Psoas muscle (tissue), 8 donors: Measurements from ENCODE around the gene KRT86. TPM values are rescaled to one million over a fixed set of nuclear protein-coding genes. Genes with fewer than 3 reads are reported as not detected.

Source experiments
- ATAC-seq, 4 donors: fragments of 200-7000 bp; cut with Tn5 transposase; one replicate each; pipeline ENCODE4 v1.9.1; 2020; ENCODE audit warnings: moderate library complexity in 3 of 4, mild to moderate bottlenecking in 2 of 4
- DNase-seq, 2 donors: peaks; one replicate each; pipeline ENCODE4 v3.0.0-alpha.2; 2020
- H3K27ac ChIP-seq: fragments of 200-600 bp; one replicate; pipeline ENCODE4 v1.8.0; 2022
- H3K27me3 ChIP-seq, 3 donors: fragments of 200-600 bp in 1 of 3; one replicate each; pipeline versions ENCODE4 v1.6.1 to v1.8.0; 2013 to 2022; ENCODE audit warnings: low read length in 2 of 3, mild to moderate bottlenecking in 2 of 3, moderate library complexity in 1 of 3; ENCODE audit not compliant: insufficient read depth in 3 of 3
- H3K36me3 ChIP-seq, 2 donors: fragments of 200-600 bp in 1 of 2; one replicate each; pipeline versions ENCODE4 v1.6.1 to v1.8.0; 2013 to 2022; ENCODE audit warnings: low read depth in 1 of 2, mild to moderate bottlenecking in 1 of 2, moderate library complexity in 1 of 2; ENCODE audit not compliant: insufficient read depth in 1 of 2
- H3K4me1 ChIP-seq: fragments of 200-600 bp; one replicate; pipeline ENCODE4 v1.8.0; 2022
- H3K4me3 ChIP-seq: fragments of 200-600 bp; one replicate; pipeline ENCODE4 v1.8.0; 2022; ENCODE audit warnings: mild to moderate bottlenecking
- H3K9me3 ChIP-seq: fragments of 200-600 bp; one replicate; pipeline ENCODE4 v1.8.0; 2022
- WGBS, 3 donors: extraction: QIAGEN DNeasy Blood & Tissue Kit; methylation state at CpG; one replicate each; pipeline versions ENCODE4 v1.1.6 to v1.1.7; 2013; 5-methylcytosine and 5-hydroxymethylcytosine counted together
- intact Hi-C, 2 donors: fragments of 100-400 bp; cut with DNase I; formaldehyde crosslinking; loops; one replicate each; pipeline versions ENCODE4 v1.11.0 to v1.14.2; 2022
- polyA plus RNA-seq, 3 donors: library from polyadenylated mRNA; stranded (reverse); fragments of 200-250 nt; gene quantifications; one replicate each; pipeline ENCODE4 v1.2.3, GENCODE V29; 2013
- total RNA-seq, 4 donors: library from RNA; stranded (reverse); fragmentation: NEBNext Ultra II Directional in 2 of 4; extraction: Animal tissue kit (Norgen Biotek cat#: 25700) in 2 of 4; gene quantifications; one replicate each; pipeline versions ENCODE4 v1.2.1 to v1.2.4, GENCODE V29; 2021 to 2023
- TF ChIP-seq, protein P1 (sequence below): fragments of 200-600 bp; IDR thresholded peaks from one replicate; pipeline ENCODE4 v1.8.0; 2022; ENCODE audit warnings: antibody characterized with exemption
- donor health status: healthy with polysubstance abuse.
- donor health status: DM: no; HTN: no; CAD: no; lungs with moderate emphysema.
- donor health status: Bipolar disorder and iron deficiency.
- donor health status: healthy.
- donor health status: DM: yes; HTN: yes; CAD: no.
- donor health status: DM: no; HTN: no; CAD: no.
- donor health status: DM: no; HTN: no; CAD: no.
- donor health status: DM: yes; HTN: yes; CAD: no.

KRT86 gene
- total and polyA plus RNA-seq, 7 donors: 0.01 to 0.77 (median 0.05) TPM; not detected in 4

DNA sequence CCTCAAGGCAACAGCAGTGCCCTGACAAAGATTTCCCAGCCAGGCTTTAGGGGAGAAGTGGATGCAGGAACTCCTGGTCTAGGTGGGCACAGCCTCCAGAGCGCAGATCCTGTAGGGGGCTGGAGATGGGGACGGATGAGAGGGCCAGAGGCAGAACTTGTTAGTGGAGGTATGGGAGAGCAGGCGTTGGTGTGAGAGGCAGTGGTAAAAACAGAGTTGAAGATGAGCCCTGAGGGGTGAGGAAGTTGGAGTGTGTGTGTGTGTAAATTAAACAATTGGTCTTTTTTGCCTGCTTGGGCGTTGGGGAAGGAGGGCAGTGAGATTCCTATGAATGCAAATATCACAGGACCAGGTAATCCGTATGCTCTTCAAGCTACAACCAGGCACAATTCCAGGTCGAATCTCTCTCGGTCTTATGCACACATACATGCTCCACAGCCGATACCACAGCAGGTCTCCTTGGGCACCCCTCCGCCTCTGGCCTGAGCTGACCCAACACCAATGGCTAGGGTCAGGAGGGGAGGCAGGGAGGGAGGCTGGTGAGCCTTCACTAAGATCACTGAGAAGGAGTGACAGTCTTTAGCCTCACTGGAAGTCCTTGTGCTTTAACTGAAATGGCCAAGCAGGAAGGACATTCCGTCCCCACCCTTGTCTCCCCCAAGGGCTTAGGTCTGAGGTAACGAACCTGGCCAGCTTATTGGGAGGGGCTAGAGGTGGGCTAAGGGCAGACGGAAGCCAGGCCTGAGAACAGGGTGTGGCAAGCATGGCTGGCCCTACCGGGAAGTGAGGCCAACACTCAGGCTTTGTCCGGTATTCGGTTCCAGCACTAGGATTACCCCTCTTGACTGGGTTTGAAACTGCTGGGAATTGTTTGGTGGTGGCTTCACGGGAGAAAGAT lies 42.9 kb upstream of the KRT86 start:
- H3K4me3 ChIP-seq: no peak overlapping the region
- intact Hi-C loops: no loop called here
- DNase-seq (peak in 1 of 2 donors; percentile 36), ATAC-seq (peak in 1 of 4 donors; percentile 52)
- no peaks in the 10 kb centered on the region for H3K36me3 ChIP-seq
- WGBS, 3 donors: 71 to 73% (median 73%) methylated on average over 16 of the region's 16 CpGs
- no peak overlapping the region for H3K27ac ChIP-seq
- H3K9me3 ChIP-seq: no peaks in the 10 kb centered on the region
- H3K27me3 ChIP-seq: peaks cover 0 to 45% (median 16%) of the 10 kb centered on the region in 3 donors
- TF ChIP-seq, protein P1, sequence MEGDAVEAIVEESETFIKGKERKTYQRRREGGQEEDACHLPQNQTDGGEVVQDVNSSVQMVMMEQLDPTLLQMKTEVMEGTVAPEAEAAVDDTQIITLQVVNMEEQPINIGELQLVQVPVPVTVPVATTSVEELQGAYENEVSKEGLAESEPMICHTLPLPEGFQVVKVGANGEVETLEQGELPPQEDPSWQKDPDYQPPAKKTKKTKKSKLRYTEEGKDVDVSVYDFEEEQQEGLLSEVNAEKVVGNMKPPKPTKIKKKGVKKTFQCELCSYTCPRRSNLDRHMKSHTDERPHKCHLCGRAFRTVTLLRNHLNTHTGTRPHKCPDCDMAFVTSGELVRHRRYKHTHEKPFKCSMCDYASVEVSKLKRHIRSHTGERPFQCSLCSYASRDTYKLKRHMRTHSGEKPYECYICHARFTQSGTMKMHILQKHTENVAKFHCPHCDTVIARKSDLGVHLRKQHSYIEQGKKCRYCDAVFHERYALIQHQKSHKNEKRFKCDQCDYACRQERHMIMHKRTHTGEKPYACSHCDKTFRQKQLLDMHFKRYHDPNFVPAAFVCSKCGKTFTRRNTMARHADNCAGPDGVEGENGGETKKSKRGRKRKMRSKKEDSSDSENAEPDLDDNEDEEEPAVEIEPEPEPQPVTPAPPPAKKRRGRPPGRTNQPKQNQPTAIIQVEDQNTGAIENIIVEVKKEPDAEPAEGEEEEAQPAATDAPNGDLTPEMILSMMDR: no peak
- H3K4me1 ChIP-seq: no peaks in the 10 kb centered on the region

DNA sequence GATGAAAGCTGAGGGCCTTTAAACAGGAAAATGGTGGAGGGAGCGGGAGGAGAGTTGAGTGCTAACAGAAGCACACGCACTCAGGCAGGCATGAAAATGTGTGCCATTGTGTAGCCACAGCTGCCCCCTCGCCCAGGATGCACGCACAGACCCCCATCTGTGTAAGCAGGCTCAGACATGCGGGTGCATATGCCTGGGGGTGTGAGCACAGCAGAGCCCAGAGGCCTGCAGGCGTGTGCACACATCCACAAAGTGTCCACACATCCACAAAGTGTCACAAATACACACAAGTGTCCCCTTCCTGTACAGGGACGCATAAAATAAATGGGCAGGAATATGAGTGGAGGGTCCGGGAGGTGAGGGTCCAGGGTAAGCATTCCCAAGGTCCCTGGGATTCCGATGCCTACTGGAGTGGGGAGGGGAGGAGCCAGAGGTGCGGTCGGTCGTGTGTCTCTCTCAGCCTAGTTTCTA lies 42.2 kb upstream of the KRT86 start:
- no peak overlapping the region for H3K4me3 ChIP-seq
- H3K36me3 ChIP-seq: no peaks in the 10 kb centered on the region
- no peaks in the 10 kb centered on the region for H3K9me3 ChIP-seq
- WGBS, 3 donors: 71 to 81% (median 74%) methylated on average over 12 of the region's 12 CpGs
- peaks cover 0 to 45% (median 16%) of the 10 kb centered on the region in 3 donors for H3K27me3 ChIP-seq
- DNase-seq (no peak), ATAC-seq (no peak)
- TF ChIP-seq, protein P1: no peak
- intact Hi-C loops: no loop called here
- no peak overlapping the region for H3K27ac ChIP-seq
- no peaks in the 10 kb centered on the region for H3K4me1 ChIP-seq

DNA sequence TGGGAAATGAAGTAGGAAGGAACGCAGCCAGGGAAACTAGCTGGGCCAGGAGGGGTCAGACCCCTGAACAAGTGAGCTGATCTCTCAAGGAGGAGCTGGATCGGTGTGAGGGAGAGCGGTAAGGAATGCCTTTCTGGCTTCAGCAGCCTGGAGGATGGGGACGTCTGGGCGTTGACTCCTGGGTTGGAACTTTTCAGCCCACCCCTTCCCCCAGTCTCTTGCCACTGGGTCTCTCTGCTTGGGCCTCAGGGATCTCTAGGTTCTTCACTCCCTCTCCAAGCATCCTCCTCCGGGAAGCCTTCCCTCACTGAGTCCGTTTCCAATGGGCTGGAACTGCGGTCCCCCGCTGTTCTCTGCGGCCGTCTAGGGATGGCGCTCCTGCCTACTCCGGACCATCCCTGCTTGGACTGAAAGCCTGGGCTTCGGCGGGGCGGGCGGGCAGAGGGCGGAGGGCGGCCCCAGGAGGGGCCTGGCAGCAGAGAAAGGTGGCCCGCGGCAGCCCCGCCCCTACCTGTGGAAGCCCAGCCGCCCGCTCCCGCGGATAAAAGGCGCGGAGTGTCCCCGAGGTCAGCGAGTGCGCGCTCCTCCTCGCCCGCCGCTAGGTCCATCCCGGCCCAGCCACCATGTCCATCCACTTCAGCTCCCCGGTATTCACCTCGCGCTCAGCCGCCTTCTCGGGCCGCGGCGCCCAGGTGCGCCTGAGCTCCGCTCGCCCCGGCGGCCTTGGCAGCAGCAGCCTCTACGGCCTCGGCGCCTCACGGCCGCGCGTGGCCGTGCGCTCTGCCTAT lies 41.6 kb upstream of the KRT86 start, which contains the start of gene KRT7:
KRT7 (plus strand) TSS at position 570 of the 788 bp plus-strand sequence; CDS start at position 624, 54 bp downstream.
- ATAC-seq (peak in 1 of 4 donors; percentile 16), DNase-seq (no peak)
- Histone ChIP-seq H3K27ac (no peak within 1 kb of the TSS), H3K9me3 (no peaks in the 10 kb centered on the region), H3K4me1 (no peaks in the 10 kb centered on the region), H3K4me3 (no peak within 1 kb of the TSS), H3K27me3 (peaks cover 0 to 45% (median 16%) of the 10 kb centered on the region in 3 donors), H3K36me3 (no peaks in the 10 kb centered on the region)
- TF ChIP-seq, protein P1: no peak
- WGBS, 3 donors: 9 to 14% (median 12%) methylated on average over 43 to 58 of the region's 58 CpGs
- intact Hi-C loops: no loop called here

DNA sequence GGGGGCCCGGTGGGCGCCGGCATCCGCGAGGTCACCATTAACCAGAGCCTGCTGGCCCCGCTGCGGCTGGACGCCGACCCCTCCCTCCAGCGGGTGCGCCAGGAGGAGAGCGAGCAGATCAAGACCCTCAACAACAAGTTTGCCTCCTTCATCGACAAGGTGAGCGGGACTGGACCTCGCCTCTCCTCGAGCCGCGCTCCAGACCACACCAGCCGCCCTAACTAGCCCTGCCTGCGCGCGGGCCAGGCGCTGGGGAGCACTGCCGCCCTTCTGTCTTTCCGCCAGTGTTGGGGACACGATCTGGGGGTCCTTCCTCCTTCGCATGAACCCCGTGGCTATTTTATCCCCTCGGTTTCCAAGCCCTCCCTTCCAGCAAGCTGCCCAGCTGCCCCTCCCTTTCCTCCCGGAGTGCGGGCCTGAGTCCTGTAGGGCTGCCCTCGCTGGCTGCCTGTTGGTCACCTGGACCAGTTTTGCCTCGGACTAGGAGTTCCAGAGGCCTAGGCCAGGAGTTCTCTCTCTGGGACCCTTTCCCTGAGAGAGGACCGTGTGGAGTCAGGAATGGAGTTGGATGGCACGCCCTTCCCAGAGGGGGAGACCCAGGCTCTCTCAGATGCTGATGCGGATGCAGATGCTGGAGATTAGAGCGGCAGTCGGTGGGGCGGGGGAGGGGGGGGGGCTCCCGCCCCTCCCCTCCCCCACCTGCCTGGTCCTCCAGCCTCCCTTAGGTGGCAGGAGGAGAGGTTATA lies 40.8 kb upstream of the KRT86 start:
- H3K9me3 ChIP-seq: no peaks in the 10 kb centered on the region
- peaks cover 0 to 45% (median 17%) of the 10 kb centered on the region in 3 donors for H3K27me3 ChIP-seq
- no peaks in the 10 kb centered on the region for H3K36me3 ChIP-seq
- DNase-seq: no peak
- TF ChIP-seq, protein P1: no peak
- no peaks in the 10 kb centered on the region for H3K4me1 ChIP-seq
- WGBS, 3 donors: 23 to 39% (median 38%) methylated on average over 35 to 40 of the region's 40 CpGs
- intact Hi-C loops: no loop called here
- ATAC-seq: no peak
- H3K4me3 ChIP-seq: no peak overlapping the region
- no peak overlapping the region for H3K27ac ChIP-seq
